Anterior cingulate cortex (tissue), 58 donors: ENCODE results near the gene NPIPB8.
"Not testable (repeated sequence)": the region's sequence is repeated elsewhere in the genome, so short reads cannot be mapped to it uniquely, and the experiment has no call there.

ENCODE experiments used
- DNase-seq, 58 donors: peaks; one replicate each; lab custom pipeline; 2025; lab: John Stamatoyannopoulos, UW

Gene NPIPB8

GRCh38 chr16:28637765-28638164 is at the start of gene NPIPB8:
TSS of gene NPIPB8 (plus strand) at chr16:28638065. CDS start at chr16:28638361, 296 bp downstream.
- DNase-seq, result not testable (repeated sequence)

- DNase-seq, result no peak
These were observed 48.8 kb upstream of the NPIPB8 start for GRCh38 chr16:28589069-28589468.

GRCh38 chr16:28589930-28590329 is 47.9 kb upstream of the NPIPB8 start:
- DNase-seq, result no peak

DNA sequence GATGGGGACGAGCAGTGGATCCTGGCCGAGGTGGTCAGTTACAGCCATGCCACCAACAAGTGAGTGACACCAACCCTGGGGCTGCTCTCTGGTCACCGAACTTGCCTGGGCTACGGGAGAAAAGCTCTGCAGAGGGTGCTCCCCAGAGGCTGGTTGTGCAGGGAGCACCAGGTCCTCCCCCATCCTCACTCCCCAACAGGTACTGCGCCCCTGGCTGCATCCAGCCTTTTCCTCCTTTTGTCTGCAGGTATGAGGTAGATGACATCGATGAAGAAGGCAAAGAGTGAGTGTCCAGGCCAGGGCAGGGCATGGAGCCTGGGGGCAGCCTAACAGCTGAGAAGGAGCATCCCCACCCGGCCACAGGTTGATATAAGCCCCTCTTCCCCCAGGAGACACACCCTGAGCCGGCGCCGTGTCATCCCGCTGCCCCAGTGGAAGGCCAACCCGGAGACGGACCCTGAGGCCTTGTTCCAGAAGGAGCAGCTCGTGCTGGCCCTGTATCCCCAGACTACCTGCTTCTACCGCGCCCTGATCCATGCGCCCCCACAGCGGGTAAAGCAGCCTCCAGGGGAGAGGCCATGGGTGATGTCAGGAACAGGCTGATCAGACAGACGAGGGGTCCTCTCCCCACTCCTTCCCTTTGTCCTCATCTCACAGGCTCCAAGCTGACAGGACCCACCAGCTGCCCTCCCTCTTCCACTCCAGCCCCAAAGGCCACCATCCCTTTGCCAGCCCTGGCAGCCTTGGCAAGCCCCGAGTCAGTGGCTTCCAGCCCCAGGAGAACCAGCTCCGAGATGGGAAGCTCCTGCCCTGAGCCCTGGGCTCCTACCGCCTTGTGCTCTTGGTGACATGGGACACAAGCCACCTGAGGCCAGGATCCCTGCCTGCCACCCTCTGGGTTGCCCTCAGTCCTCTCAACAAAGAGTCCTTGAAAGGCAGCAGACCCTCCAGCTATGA is 47.2 kb upstream of the NPIPB8 start:
- no peak for DNase-seq

DNA sequence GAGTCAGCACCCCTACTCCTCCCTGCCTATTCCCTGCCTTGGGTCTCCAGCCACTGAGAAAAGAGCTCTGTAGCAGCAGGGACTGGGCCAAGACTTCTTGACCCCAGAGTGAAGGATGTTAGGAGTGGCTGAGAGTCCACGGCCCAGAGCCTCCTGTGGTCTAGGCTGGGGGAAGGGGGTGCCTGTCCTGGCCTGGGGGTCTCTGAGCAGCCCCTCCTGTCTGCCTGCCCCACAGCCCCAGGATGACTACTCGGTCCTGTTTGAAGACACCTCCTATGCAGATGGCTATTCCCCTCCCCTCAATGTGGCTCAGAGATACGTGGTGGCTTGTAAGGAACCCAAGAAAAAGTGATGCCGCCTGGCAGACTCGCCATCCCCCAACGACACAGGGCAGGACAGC is 46.5 kb upstream of the NPIPB8 start:
- no peak for DNase-seq

DNA sequence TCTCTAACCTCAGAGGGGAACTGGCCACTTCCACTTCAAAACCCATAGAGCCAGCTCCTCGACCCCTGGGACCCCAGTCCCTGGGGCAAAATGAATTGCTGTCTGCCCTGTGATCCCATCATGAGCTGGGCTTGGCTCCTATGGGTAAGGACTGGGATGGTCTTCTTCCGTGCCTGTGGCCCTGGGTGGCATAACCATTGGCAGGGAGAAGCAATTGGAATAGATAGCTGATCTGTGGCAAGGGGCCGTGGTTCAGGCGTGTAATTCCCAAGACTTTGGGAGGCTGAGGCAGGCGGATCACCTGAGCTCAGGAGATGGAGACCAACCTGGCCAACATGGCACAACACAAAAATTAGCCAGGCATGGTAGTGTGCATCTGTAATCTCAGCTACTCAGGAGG is 45.4 kb upstream of the NPIPB8 start:
- DNase-seq, result no peak

DNA sequence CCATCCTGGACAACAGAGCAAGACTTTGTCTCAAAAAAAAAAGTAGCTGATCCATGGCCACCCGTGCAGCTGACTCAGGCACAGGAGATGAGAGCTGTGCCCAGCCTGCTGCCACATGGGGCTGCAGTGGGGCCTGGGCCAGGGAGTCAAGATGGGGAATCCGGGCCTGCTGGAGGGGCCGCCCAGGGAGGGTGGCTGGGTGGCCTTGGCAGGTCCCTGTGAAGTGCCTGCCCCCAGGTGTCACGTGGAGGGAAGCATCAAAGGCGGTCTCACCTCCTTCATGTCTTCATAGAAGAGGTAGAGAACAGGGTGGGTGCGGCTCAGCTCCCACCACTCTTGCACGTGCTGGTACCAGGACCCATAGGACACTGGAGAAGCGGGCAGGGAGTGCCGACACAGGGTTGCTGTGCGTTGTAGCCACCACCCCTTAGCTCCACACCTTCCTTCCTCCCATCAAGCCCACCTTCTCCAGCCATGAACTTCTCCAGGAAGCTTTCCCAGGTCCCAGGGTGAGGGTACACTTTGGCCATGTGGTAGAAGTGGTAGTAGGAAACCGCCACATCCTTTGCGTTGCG is 44.8 kb upstream of the NPIPB8 start:
- DNase-seq, result no peak

DNA sequence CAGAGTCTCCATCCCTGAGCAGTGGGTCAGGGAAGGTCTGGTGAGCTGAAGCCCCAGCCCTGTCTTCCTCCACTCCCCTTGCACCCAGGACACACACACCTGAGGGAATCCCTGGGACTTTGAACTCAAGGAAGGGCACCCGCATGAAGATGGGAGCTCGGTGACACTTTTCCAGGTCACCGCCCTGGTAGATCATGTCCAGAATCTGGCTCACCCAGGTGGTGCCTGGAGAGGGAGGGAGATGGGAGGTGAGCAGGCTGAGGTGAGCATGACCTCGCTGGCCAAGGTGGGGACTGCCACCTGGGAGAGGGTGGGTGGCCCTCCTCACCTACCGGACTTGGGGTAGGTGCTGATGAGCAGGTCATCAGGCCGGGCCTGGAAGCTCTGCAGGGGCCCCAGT is 42.4 kb upstream of the NPIPB8 start:
- DNase-seq, result not testable (repeated sequence)

DNA sequence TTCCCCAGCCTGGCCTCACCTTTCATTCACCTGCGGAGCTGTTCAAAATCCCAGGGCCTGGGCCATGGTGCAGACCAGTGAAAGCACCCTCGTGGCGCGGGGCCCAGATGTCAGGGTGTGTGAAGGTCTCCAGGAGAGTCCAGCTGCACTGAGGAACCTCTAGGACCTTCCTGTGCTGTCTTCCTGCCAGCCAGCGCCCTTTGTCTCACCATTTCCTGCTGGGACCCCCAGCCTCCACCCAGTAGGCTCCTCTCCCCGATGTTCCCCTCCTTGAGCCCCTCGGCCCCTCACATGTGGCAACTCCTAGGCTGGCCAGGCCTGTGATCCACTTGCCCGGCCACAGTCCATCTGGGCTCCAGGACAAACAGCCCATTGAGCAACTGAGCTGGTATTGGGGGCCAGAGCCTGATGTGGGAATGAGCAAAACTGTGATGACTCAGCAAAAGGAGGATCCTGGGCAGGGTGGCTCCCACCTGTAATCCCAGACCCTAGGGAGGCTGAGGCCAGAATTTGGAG is 41.7 kb upstream of the NPIPB8 start:
- no peak for DNase-seq

- DNase-seq, result no peak
These were observed 40.8 kb upstream of the NPIPB8 start, which contains the start of gene SULT1A2 for GRCh38 chr16:28596840-28597691. TSS of gene SULT1A2 (minus strand) at chr16:28597050. CDS start at chr16:28595930, 1,120 bp downstream.

- DNase-seq, result no peak
These were observed 40.1 kb upstream of the NPIPB8 start for GRCh38 chr16:28597692-28598261.

- not testable (repeated sequence) for DNase-seq
These were observed 38.2 kb upstream of the NPIPB8 start for GRCh38 chr16:28599377-28600285.

DNA sequence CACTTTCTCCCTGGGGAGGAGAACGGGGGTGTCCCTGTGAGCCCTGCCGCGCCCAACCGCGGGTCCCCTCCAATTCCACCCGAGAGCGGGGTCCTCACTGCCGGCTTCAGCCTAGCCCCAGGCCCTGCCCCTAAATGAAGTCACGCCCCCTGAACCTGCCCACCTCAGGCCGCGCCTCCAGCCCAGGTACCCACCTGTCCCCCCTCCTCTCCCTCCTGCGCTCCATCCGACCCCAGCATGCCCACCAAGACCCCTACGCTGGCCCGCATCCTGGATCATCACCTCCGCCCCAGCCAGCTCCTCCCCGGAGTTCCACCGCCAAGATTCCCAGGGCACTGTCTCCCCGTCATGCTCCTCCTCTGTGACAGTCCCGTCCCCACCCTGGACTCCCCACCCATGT is 36.9 kb upstream of the NPIPB8 start:
- not testable (repeated sequence) for DNase-seq

- not testable (repeated sequence) for DNase-seq
These were observed 36.3 kb upstream of the NPIPB8 start for GRCh38 chr16:28601589-28601988.

GRCh38 chr16:28602062-28602461 is 35.8 kb upstream of the NPIPB8 start:
- DNase-seq, result not testable (repeated sequence)

DNA sequence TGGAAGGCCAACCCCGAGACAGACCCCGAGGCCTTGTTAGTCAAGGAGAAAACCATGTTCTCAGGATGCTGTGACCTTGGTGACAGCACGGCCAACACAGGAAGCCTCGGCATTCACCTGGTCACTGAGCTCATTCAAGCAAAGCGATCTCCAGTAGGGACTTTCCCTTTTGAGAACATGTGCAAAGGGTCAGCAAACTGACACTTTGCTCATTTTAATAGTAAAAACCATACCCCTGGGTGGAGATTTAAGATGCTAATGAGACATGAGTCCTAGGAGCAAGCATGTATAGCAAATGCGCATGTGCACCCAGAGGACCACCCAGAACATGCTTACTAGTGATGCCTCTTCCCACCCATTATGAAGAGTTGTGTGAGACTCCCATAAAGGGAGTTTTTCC is 35.3 kb upstream of the NPIPB8 start:
- no peak for DNase-seq

GRCh38 chr16:28603381-28604185 is 34.3 kb upstream of the NPIPB8 start:
- no peak for DNase-seq

- DNase-seq, result no peak
These were observed 33.7 kb upstream of the NPIPB8 start for GRCh38 chr16:28604186-28604565.
